ENCODE results near the gene CHRM5.

Gene CHRM5

GRCh38 chr15:33968224-33968623 is at the start of gene CHRM5:
Gene CHRM5, plus strand, starts transcription at chr15:33968497. Its CDS starts 94,221 bp downstream, at chr15:34062718.
- no peak for DNase-seq (ENCODE audit: extremely low read depth in 1 of 2, low read depth in 1 of 2)

GRCh38 chr15:33923446-33923845 is 44.9 kb upstream of the CHRM5 start:
- DNase-seq (ENCODE audit: extremely low read depth in 1 of 2, low read depth in 1 of 2): no peak

- DNase-seq (ENCODE audit: extremely low read depth in 1 of 2, low read depth in 1 of 2): no peak
These were observed 42.0 kb upstream of the CHRM5 start for GRCh38 chr15:33926260-33926659.

GRCh38 chr15:33932734-33933133 is 35.6 kb upstream of the CHRM5 start:
- DNase-seq (ENCODE audit: extremely low read depth in 1 of 2, low read depth in 1 of 2): no peak

GRCh38 chr15:33934396-33934795 is 33.9 kb upstream of the CHRM5 start:
- no peak for DNase-seq (ENCODE audit: extremely low read depth in 1 of 2, low read depth in 1 of 2)

GRCh38 chr15:33934921-33935320 is 33.4 kb upstream of the CHRM5 start:
- no peak for DNase-seq (ENCODE audit: extremely low read depth in 1 of 2, low read depth in 1 of 2)

- no peak for DNase-seq (ENCODE audit: extremely low read depth in 1 of 2, low read depth in 1 of 2)
These were observed 26.8 kb upstream of the CHRM5 start for GRCh38 chr15:33941279-33942063.

GRCh38 chr15:33946152-33946551 is 22.1 kb upstream of the CHRM5 start:
- no peak for DNase-seq (ENCODE audit: extremely low read depth in 1 of 2, low read depth in 1 of 2)

- no peak for DNase-seq (ENCODE audit: extremely low read depth in 1 of 2, low read depth in 1 of 2)
These were observed 12.4 kb upstream of the CHRM5 start for GRCh38 chr15:33955945-33956344.

- DNase-seq (ENCODE audit: extremely low read depth in 1 of 2, low read depth in 1 of 2): no peak
These were observed 11.9 kb upstream of the CHRM5 start for GRCh38 chr15:33956397-33956796.

GRCh38 chr15:33959844-33960548 is 8.3 kb upstream of the CHRM5 start:
- no peak for DNase-seq (ENCODE audit: extremely low read depth in 1 of 2, low read depth in 1 of 2)

GRCh38 chr15:33960549-33960935 is 7.8 kb upstream of the CHRM5 start:
- no peak for DNase-seq (ENCODE audit: extremely low read depth in 1 of 2, low read depth in 1 of 2)

- no peak for DNase-seq (ENCODE audit: extremely low read depth in 1 of 2, low read depth in 1 of 2)
These were observed 4.2 kb upstream of the CHRM5 start for GRCh38 chr15:33963831-33964664.

GRCh38 chr15:33964665-33965040 is 3.6 kb upstream of the CHRM5 start:
- DNase-seq (ENCODE audit: extremely low read depth in 1 of 2, low read depth in 1 of 2): no peak

- no peak for DNase-seq (ENCODE audit: extremely low read depth in 1 of 2, low read depth in 1 of 2)
These were observed 524 bp downstream of the CHRM5 start for GRCh38 chr15:33968821-33969220.

GRCh38 chr15:33971811-33972210 is 3.5 kb downstream of the CHRM5 start:
- DNase-seq (ENCODE audit: extremely low read depth in 1 of 2, low read depth in 1 of 2): no peak

- DNase-seq (ENCODE audit: extremely low read depth in 1 of 2, low read depth in 1 of 2): no peak
These were observed 6.8 kb downstream of the CHRM5 start for GRCh38 chr15:33975022-33975565.

- DNase-seq (ENCODE audit: extremely low read depth in 1 of 2, low read depth in 1 of 2): no peak
These were observed 11.9 kb downstream of the CHRM5 start for GRCh38 chr15:33980159-33980558.

- no peak for DNase-seq (ENCODE audit: extremely low read depth in 1 of 2, low read depth in 1 of 2)
These were observed 14.2 kb downstream of the CHRM5 start for GRCh38 chr15:33982516-33982915.

- DNase-seq (ENCODE audit: extremely low read depth in 1 of 2, low read depth in 1 of 2): no peak
These were observed 17.0 kb downstream of the CHRM5 start for GRCh38 chr15:33985287-33985686.

GRCh38 chr15:33985751-33986150 is 17.5 kb downstream of the CHRM5 start:
- no peak for DNase-seq (ENCODE audit: extremely low read depth in 1 of 2, low read depth in 1 of 2)
